ENCODE data around the gene RNF182. TPM values are rescaled to one million over a fixed set of nuclear protein-coding genes. Genes with fewer than 3 reads are reported as not detected.

The RNF182 gene
- total and polyA plus RNA-seq, 2 donors (not counting 1 experiment from before 2014, with no cell fraction given): 0.10 TPM; not detected in 1

DNA sequence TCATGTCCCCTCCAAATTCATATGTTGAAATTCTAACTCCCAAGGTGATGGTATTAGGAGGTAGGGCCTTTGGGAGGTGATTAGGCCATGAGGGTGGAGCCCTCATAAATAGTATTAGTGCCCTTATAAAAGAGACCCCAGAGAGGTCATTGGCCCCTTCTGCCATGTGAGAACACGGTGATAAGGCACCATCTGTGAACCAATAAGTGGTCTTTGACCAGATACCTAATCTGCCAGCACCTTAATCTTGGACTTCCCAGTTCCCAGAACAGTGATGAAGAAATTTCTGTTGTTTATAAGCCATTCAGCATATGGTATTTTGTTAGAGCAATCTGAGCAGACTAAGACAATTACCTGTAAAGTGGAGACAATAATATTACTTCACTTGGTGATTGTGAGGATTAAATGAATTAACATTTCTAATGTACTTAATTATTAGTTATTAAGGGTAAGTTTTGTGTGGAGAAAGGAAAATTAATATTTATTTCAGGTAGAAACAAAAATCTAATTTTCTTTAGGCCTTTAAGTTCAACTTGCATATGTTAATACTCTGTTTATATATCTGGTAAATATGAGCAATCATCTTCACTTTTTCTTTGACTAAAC is 7.1 kb downstream of the RNF182 start:
- peaks cover 54% of the 10 kb centered on the region for H3K27me3 Mint-ChIP-seq
- no peak for ATAC-seq (ENCODE audit: low read depth)
- H3K9me3 Mint-ChIP-seq (ENCODE audit: insufficient read depth): no peaks in the 10 kb centered on the region
- CTCF ChIA-PET: no interaction called here
- H3K4me1 Mint-ChIP-seq: peaks cover 2% of the 10 kb centered on the region
- DNase-seq: no peak
- peaks cover 0 to 20% (median 16%) of the 10 kb centered on the region in 4 experiments for H3K27me3 ChIP-seq (replicated peaks in 1 of 4; ENCODE audit: control extremely low read depth in 1 of 4, control insufficient read depth in 3 of 4, insufficient read depth in 4 of 4, low read length in 3 of 4)
- no peak overlapping the region for H3K27ac ChIP-seq (ENCODE audit: low read length in 2 of 2)
- no peak overlapping the region for H3K9ac ChIP-seq (ENCODE audit: low read length)
- peaks cover 0 to 5% (median 0%) of the 10 kb centered on the region in 3 donors for H3K9me3 ChIP-seq (ENCODE audit: control extremely low read depth in 1 of 3, control insufficient read depth in 2 of 3, insufficient read depth in 1 of 3, low read length in 2 of 3)
- WGBS (ENCODE audit: insufficient coverage): 63% methylated on average over 1 of the region's 1 CpG
- no peaks in the 10 kb centered on the region for H3K79me2 ChIP-seq (ENCODE audit: control insufficient read depth, insufficient read depth, low read length)
- no peaks in the 10 kb centered on the region for H3K4me1 ChIP-seq (ENCODE audit: control insufficient read depth in 2 of 2, insufficient read depth in 2 of 2, low read length in 2 of 2)
- POLR2A ChIA-PET: no interaction called here
- no peak overlapping the region for H3K4me3 ChIP-seq (ENCODE audit: control extremely low read depth in 1 of 5, extremely low read depth in 1 of 5, insufficient read depth in 1 of 5, low read depth in 2 of 5, low read length in 4 of 5)
- H4K20me1 ChIP-seq (ENCODE audit: control insufficient read depth, insufficient read depth, low read length, poor library complexity, severe bottlenecking): no peaks in the 10 kb centered on the region
- intact Hi-C loops (cut with micrococcal nuclease): no loop called here
- no peak overlapping the region for H2AFZ ChIP-seq (ENCODE audit: insufficient read depth, low read depth, low read length, poor library complexity, severe bottlenecking)
- H3K27ac Mint-ChIP-seq: no peak overlapping the region
- no peak for TF ChIP-seq EZH2 (IDR thresholded peaks at IDR 0.05; ENCODE audit: borderline replicate concordance, insufficient read depth, low read depth, low read length, poor library complexity, severe bottlenecking)
- TF ChIP-seq, protein P1, sequence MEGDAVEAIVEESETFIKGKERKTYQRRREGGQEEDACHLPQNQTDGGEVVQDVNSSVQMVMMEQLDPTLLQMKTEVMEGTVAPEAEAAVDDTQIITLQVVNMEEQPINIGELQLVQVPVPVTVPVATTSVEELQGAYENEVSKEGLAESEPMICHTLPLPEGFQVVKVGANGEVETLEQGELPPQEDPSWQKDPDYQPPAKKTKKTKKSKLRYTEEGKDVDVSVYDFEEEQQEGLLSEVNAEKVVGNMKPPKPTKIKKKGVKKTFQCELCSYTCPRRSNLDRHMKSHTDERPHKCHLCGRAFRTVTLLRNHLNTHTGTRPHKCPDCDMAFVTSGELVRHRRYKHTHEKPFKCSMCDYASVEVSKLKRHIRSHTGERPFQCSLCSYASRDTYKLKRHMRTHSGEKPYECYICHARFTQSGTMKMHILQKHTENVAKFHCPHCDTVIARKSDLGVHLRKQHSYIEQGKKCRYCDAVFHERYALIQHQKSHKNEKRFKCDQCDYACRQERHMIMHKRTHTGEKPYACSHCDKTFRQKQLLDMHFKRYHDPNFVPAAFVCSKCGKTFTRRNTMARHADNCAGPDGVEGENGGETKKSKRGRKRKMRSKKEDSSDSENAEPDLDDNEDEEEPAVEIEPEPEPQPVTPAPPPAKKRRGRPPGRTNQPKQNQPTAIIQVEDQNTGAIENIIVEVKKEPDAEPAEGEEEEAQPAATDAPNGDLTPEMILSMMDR (IDR thresholded peaks at IDR 0.05): no peak
- H3K36me3 ChIP-seq (replicated peaks in 1 of 2; ENCODE audit: control extremely low read depth in 1 of 2, control insufficient read depth in 1 of 2, extremely low read depth in 1 of 2, insufficient read depth in 2 of 2, low read length in 1 of 2): no peaks in the 10 kb centered on the region
- H3K4me3 Mint-ChIP-seq: no peak overlapping the region
- H3K4me2 ChIP-seq (replicated peaks; ENCODE audit: low read depth, low read length, poor library complexity, severe bottlenecking): no peak overlapping the region

DNA sequence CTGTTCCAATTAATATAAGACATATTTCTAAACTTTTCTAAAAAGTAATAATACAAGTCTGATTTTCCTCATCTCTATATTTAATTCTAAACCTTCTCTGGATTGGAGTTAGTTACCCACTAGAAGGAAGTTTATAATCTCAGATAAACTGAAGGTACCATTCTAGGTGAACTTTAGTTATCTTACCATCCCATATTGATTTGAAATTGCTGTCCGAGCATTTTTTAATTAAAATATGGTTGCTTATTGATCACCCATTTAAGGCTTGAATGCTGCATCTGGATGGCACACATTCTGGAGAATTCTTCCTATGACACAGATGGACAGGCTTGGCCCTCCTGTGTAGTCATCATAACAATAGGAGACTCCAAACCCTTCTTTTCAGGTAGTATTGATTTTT is 8.0 kb downstream of the RNF182 start:
- Histone ChIP-seq H4K20me1 (ENCODE audit: control insufficient read depth, insufficient read depth, low read length, poor library complexity, severe bottlenecking) (no peaks in the 10 kb centered on the region), H3K27ac (ENCODE audit: low read length in 2 of 2) (no peak overlapping the region), H3K4me3 (ENCODE audit: control extremely low read depth in 1 of 5, extremely low read depth in 1 of 5, insufficient read depth in 1 of 5, low read depth in 2 of 5, low read length in 4 of 5) (no peak overlapping the region), H2AFZ (ENCODE audit: insufficient read depth, low read depth, low read length, poor library complexity, severe bottlenecking) (no peak overlapping the region), H3K9me3 (ENCODE audit: control extremely low read depth in 1 of 3, control insufficient read depth in 2 of 3, insufficient read depth in 1 of 3, low read length in 2 of 3) (no peaks in the 10 kb centered on the region), H3K9ac (ENCODE audit: low read length) (no peak overlapping the region), H3K27me3 (replicated peaks in 1 of 4; ENCODE audit: control extremely low read depth in 1 of 4, control insufficient read depth in 3 of 4, insufficient read depth in 4 of 4, low read length in 3 of 4) (peaks cover 0 to 12% (median 7%) of the 10 kb centered on the region in 4 experiments), H3K4me1 (ENCODE audit: control insufficient read depth in 2 of 2, insufficient read depth in 2 of 2, low read length in 2 of 2) (no peaks in the 10 kb centered on the region), H3K4me2 (replicated peaks; ENCODE audit: low read depth, low read length, poor library complexity, severe bottlenecking) (no peak overlapping the region), H3K79me2 (ENCODE audit: control insufficient read depth, insufficient read depth, low read length) (no peaks in the 10 kb centered on the region), H3K36me3 (replicated peaks in 1 of 2; ENCODE audit: control extremely low read depth in 1 of 2, control insufficient read depth in 1 of 2, extremely low read depth in 1 of 2, insufficient read depth in 2 of 2, low read length in 1 of 2) (no peaks in the 10 kb centered on the region)
- no CpG with 5 or more reads among the region's 1 CpG for WGBS (ENCODE audit: insufficient coverage)
- Mint-ChIP-seq H3K9me3 (ENCODE audit: insufficient read depth) (no peaks in the 10 kb centered on the region), H3K4me3 (no peak overlapping the region), H3K4me1 (peaks cover 2% of the 10 kb centered on the region), H3K27ac (no peak overlapping the region), H3K27me3 (peaks cover 45% of the 10 kb centered on the region)
- TF ChIP-seq, protein P1 (IDR thresholded peaks at IDR 0.05): no peak
- TF ChIP-seq EZH2 (IDR thresholded peaks at IDR 0.05; ENCODE audit: borderline replicate concordance, insufficient read depth, low read depth, low read length, poor library complexity, severe bottlenecking): no peak
- intact Hi-C loops (cut with micrococcal nuclease): no loop called here
- ATAC-seq (ENCODE audit: low read depth) (no peak), DNase-seq (no peak)
- ChIA-PET CTCF (no interaction called here), POLR2A (no interaction called here)

Data from B cell (primary cell).